GM12878 (cell line): ENCODE data around the gene CCDC127. TPM values are rescaled to one million over a fixed set of nuclear protein-coding genes. Genes with fewer than 3 reads are reported as not detected.

ENCODE experiments used
- ATAC-seq: fragments of 200-7000 bp; cut with Tn5 transposase; 3 replicates; pipeline ENCODE4 v1.9.1; 2020; ENCODE audit warnings: mild to moderate bottlenecking, moderate library complexity
- BruUV-seq: library from RNA; stranded (reverse); fragments of 400-500 nt; replicated peaks from 2 replicates; lab custom pipeline; 2021; lab: Mats Ljungman, UMichigan
- CTCF ChIA-PET: fragments of 300-600 bp; sonication (Branson Sonifier 250); formaldehyde crosslinking; extraction: SDS; loops from one replicate; lab custom pipeline; 2021; ENCODE audit warnings: inconsistent platforms; lab: Yijun Ruan, JAX
- POLR2A ChIA-PET: fragments of 350-600 bp; formaldehyde crosslinking; extraction: SDS; loops from one replicate; lab custom pipeline; 2021; ENCODE audit warnings: inconsistent platforms; lab: Charles Lee
- RAD21 ChIA-PET: fragments of 300-600 bp; sonication (Branson Sonifier 250); formaldehyde crosslinking; loops from one replicate; lab custom pipeline; 2023; ENCODE audit warnings: antibody characterized with exemption; ENCODE audit not compliant: unreplicated experiment; lab: Charles Lee
- SMC1A ChIA-PET: fragments of 300-600 bp; sonication (Branson Sonifier 250); formaldehyde crosslinking; loops from one replicate; lab custom pipeline; 2023; ENCODE audit not compliant: unreplicated experiment, uncharacterized antibody; lab: Charles Lee
- DNase-seq: peaks from one replicate; pipeline ENCODE4 v3.0.0-alpha.2; 2011; ENCODE audit warnings: low read depth, low spot score
- FAIRE-seq: peaks from 3 replicates; lab custom pipeline; 2011; peaks lifted over from hg19 to GRCh38; lab: Jason Lieb, UNC
- H2AFZ ChIP-seq: 2 replicates; pipeline ENCODE4 v1.6.0; 2011; ENCODE audit warnings: low read depth, low read length, control low read depth; ENCODE audit not compliant: control insufficient read depth
- H3K27ac ChIP-seq: 2 replicates; pipeline ENCODE4 v1.5.1; 2011; ENCODE audit warnings: control low read depth; ENCODE audit not compliant: control insufficient read depth, insufficient read depth
- H3K27me3 ChIP-seq, 2 experiments: replicated peaks in 1 of 2; 2 replicates each; pipeline versions ENCODE4 v1.6.0 to v1.6.1; 2011; ENCODE audit warnings: low read length in 1 of 2; ENCODE audit not compliant: control insufficient read depth in 2 of 2, insufficient read depth in 2 of 2
- H3K36me3 ChIP-seq, 2 experiments: 2 replicates each; pipeline ENCODE4 v1.5.1; 2011; ENCODE audit warnings: low read length in 1 of 2; ENCODE audit not compliant: control insufficient read depth in 2 of 2, insufficient read depth in 2 of 2
- H3K4me1 ChIP-seq: 2 replicates; pipeline ENCODE4 v1.6.1; 2011; ENCODE audit warnings: mild to moderate bottlenecking, low read length, moderate library complexity, mixed read lengths; ENCODE audit not compliant: control insufficient read depth, insufficient read depth
- H3K4me2 ChIP-seq: 2 replicates; pipeline ENCODE4 v1.6.0; 2011; ENCODE audit warnings: control low read depth; ENCODE audit not compliant: control insufficient read depth, insufficient read depth
- H3K4me3 ChIP-seq: fragments of 200-600 bp; sonication (generic); 2 replicates; pipeline ENCODE4 v1.5.1; 2016
- H3K79me2 ChIP-seq: 2 replicates; pipeline ENCODE4 v1.6.0; 2011; ENCODE audit warnings: low read length; ENCODE audit not compliant: control insufficient read depth, insufficient read depth
- H3K9ac ChIP-seq: 2 replicates; pipeline ENCODE4 v1.8.0; 2011; ENCODE audit warnings: low read length, control low read depth, mixed read lengths; ENCODE audit not compliant: control insufficient read depth, insufficient read depth
- H3K9me3 ChIP-seq: replicated peaks from 3 replicates; pipeline ENCODE4 v1.5.1; 2011; ENCODE audit warnings: mild to moderate bottlenecking, low read length; ENCODE audit not compliant: control insufficient read depth, insufficient read depth
- H4K20me1 ChIP-seq: 2 replicates; pipeline ENCODE4 v1.6.0; 2011; ENCODE audit not compliant: control insufficient read depth, insufficient read depth
- E4F1 ChIP-seq: fragments of 450-650 bp; IDR thresholded peaks from 2 replicates; pipeline ENCODE4 v1.6.1; 2018; ENCODE audit warnings: borderline replicate concordance, mild to moderate bottlenecking; ENCODE audit not compliant: partially characterized antibody
- ELK1 ChIP-seq: IDR thresholded peaks from 2 replicates; pipeline ENCODE4 v1.6.1; 2012; ENCODE audit warnings: low read depth, low read length, improper control_type of control experiment
- NKRF ChIP-seq: fragments of 450-650 bp; conservative IDR thresholded peaks from 2 replicates; pipeline ENCODE4 v1.6.1; 2017; ENCODE audit warnings: mild to moderate bottlenecking, moderate library complexity
- SIX5 ChIP-seq: IDR thresholded peaks from 2 replicates; pipeline ENCODE4 v1.6.1; 2011; ENCODE audit warnings: mild to moderate bottlenecking, low read depth, low read length, moderate library complexity; ENCODE audit not compliant: severe bottlenecking
- SMAD1 ChIP-seq: fragments of 450-650 bp; IDR thresholded peaks from 2 replicates; pipeline ENCODE4 v1.6.1; 2018; ENCODE audit warnings: mild to moderate bottlenecking, low read depth; ENCODE audit not compliant: partially characterized antibody
- SUZ12 ChIP-seq: fragments of 200-600 bp; sonication (generic); IDR thresholded peaks from one replicate; pipeline ENCODE4 v1.6.1; 2018; ENCODE audit warnings: antibody characterized with exemption, mild to moderate bottlenecking; ENCODE audit not compliant: unreplicated experiment
- TCF7 ChIP-seq: IDR thresholded peaks from 2 replicates; pipeline ENCODE4 v1.6.1; 2014; ENCODE audit warnings: antibody characterized with exemption, borderline replicate concordance
- YY1 ChIP-seq: IDR thresholded peaks from 2 replicates; pipeline ENCODE4 v1.6.1; 2011; ENCODE audit warnings: low read depth, mild to moderate bottlenecking, low read length
- ZBED1 ChIP-seq: IDR thresholded peaks from 2 replicates; pipeline ENCODE4 v1.6.1; 2016; ENCODE audit warnings: borderline replicate concordance
- ZBTB33 ChIP-seq: fragments of 450-650 bp; IDR thresholded peaks from 2 replicates; pipeline ENCODE4 v1.6.1; 2017; ENCODE audit warnings: mild to moderate bottlenecking
- ZNF217 ChIP-seq: fragments of 450-650 bp; IDR thresholded peaks from 2 replicates; pipeline ENCODE4 v1.6.1; 2017; ENCODE audit warnings: antibody characterized with exemption, mild to moderate bottlenecking
- WGBS: methylation state at CpG from one replicate; pipeline ENCODE4 v1.1.6; 2016; ENCODE audit warnings: low lambda C conversion rate; ENCODE audit not compliant: insufficient replicate concordance, insufficient coverage; ENCODE audit errors: missing lambda C conversion rate; 5-methylcytosine and 5-hydroxymethylcytosine counted together
- in situ Hi-C: fragments of 300-500 bp; cut with MboI; formaldehyde crosslinking; loops from 9 replicates; pipeline ENCODE4 v1.14.3; 2018; ENCODE audit warnings: mixed read lengths
- intact Hi-C: fragments of 100-400 bp; cut with micrococcal nuclease; formaldehyde crosslinking; loops from one replicate; pipeline ENCODE4 v1.14.2; 2022; ENCODE audit not compliant: unreplicated experiment
- polyA plus RNA-seq, 11 experiments: library from polyadenylated mRNA; depleted of rRNA in 4 of 11; unstranded in 6 of 11; stranded (reverse) in 5 of 11; fragments of >200 nt; fragmentation: Nextera tagmentation in 4 of 11; fragmentation: Illumina TruSeq in 1 of 11; extraction: Ambion mirVana in 4 of 11; extraction: Trizol in 1 of 11; gene quantifications; 1 replicate in 1 of 11; 2 replicates in 10 of 11; pipeline versions ENCODE4 v1.2.1 to v1.2.3, GENCODE V29; 2011 to 2016; ENCODE audit warnings: inconsistent platforms in 2 of 11, missing spikeins in 2 of 11, low read depth in 1 of 11
- total RNA-seq, 4 experiments: library from RNA; depleted of rRNA in 3 of 4; stranded (reverse); fragments of >200 nt in 3 of 4; fragmentation: Illumina TruSeq in 1 of 4; extraction: Trizol in 1 of 4; gene quantifications; 2 replicates each; pipeline versions ENCODE4 v1.2.1 to v1.2.3, GENCODE V29; 2013 to 2021

CCDC127 gene
- total and polyA plus RNA-seq, 10 of the 15 experiments (the other 5 are each of a cell fraction or from before 2014, with no cell fraction given), result 1.9 to 6.9 (median 2.9) TPM

GRCh38 chr5:199950-200645 is 17.9 kb downstream of the CCDC127 start (continued):
- TF ChIP-seq ELK1 (no peak), ZBED1 (no peak), E4F1 (no peak), SUZ12 (no peak)
- TF ChIP-seq, all 136 proteins: peak for 0

GRCh38 chr5:199197-199949 is 18.6 kb downstream of the CCDC127 start:
- H3K4me1 ChIP-seq, result no peaks in the 10 kb centered on the region
- ChIA-PET RAD21 (no interaction called here), CTCF (no interaction called here), POLR2A (interaction anchor here (0.5 to 0.8 kb wide), 2 partner anchors 17 to 19 kb away, joined by 3 read pairs; partner anchors contain the start of genes CCDC127 and SDHA), SMC1A (no interaction called here)
- no TSS peak for BruUV-seq
- H3K27me3 ChIP-seq, result no peaks in the 10 kb centered on the region
- H3K27ac ChIP-seq, result no peak overlapping the region
- 83% methylated on average over 13 of the region's 16 CpGs for WGBS
- H3K9me3 ChIP-seq, result no peaks in the 10 kb centered on the region
- intact Hi-C loops (no loop called here), in situ Hi-C loops (no loop called here)
- no peak overlapping the region for H2AFZ ChIP-seq
- peaks cover 6 to 8% of the 10 kb centered on the region in 2 experiments; a peak in 3 of 4 replicates for H3K36me3 ChIP-seq
- DNase-seq (no peak), FAIRE-seq (no peak), ATAC-seq (no peak)
- no peak overlapping the region for H3K4me2 ChIP-seq
- no peaks in the 10 kb centered on the region; the same call in 1 of the 2 replicates for H4K20me1 ChIP-seq
- no peaks in the 10 kb centered on the region for H3K79me2 ChIP-seq
- no peak overlapping the region for H3K9ac ChIP-seq
- H3K4me3 ChIP-seq, result no peak overlapping the region
- TF ChIP-seq SIX5, result no peak
- TF ChIP-seq NKRF, result no peak
- TF ChIP-seq ZNF217, result no peak
- TF ChIP-seq ZBTB33, result no peak
- TF ChIP-seq YY1, result no peak
- no peak for TF ChIP-seq SMAD1
- TF ChIP-seq TCF7, result no peak
